IMR-90 (cell line): ENCODE measurements around the gene RNF217. TPM values are rescaled to one million over a fixed set of nuclear protein-coding genes. Genes with fewer than 3 reads are reported as not detected.

Experiments
- ATAC-seq: fragments of 200-7000 bp; cut with Tn5 transposase; 2 replicates; pipeline ENCODE4 v1.9.1; 2020; ENCODE audit warnings: low read depth, mild to moderate bottlenecking, moderate library complexity
- BruUV-seq: library from RNA; stranded (reverse); fragments of 400-500 nt; replicated peaks from 2 replicates; lab custom pipeline; 2021; lab: Mats Ljungman, UMichigan
- CTCF ChIA-PET: fragments of 300-600 bp; formaldehyde crosslinking; extraction: SDS; loops from one replicate; lab custom pipeline; 2021; ENCODE audit warnings: antibody characterized with exemption; lab: Yijun Ruan, JAX
- POLR2A ChIA-PET: fragments of 300-600 bp; sonication (Branson Sonifier 250); formaldehyde crosslinking; loops from one replicate; lab custom pipeline; 2022; ENCODE audit warnings: antibody characterized with exemption; ENCODE audit not compliant: unreplicated experiment; lab: Charles Lee
- DNase-seq: peaks from one replicate; pipeline ENCODE4 v3.0.0; 2013
- H2AFZ ChIP-seq: replicated peaks from 2 replicates; pipeline ENCODE3; 2013; ENCODE audit warnings: low read length, mild to moderate bottlenecking; ENCODE audit not compliant: poor library complexity
- H2AK5ac ChIP-seq: 2 replicates; pipeline ENCODE4 v1.6.1; 2013; ENCODE audit warnings: low read depth, low read length, inconsistent platforms
- H2AK9ac ChIP-seq: replicated peaks from 2 replicates; pipeline ENCODE3; 2013; ENCODE audit warnings: mild to moderate bottlenecking, low read depth, low read length, moderate library complexity; ENCODE audit not compliant: poor library complexity
- H2BK120ac ChIP-seq: 2 replicates; pipeline ENCODE4 v1.6.1; 2013; ENCODE audit warnings: low read depth, low read length, inconsistent platforms
- H2BK15ac ChIP-seq: 3 replicates; pipeline ENCODE4 v1.6.1; 2013; ENCODE audit warnings: low read depth, low read length, inconsistent platforms
- H2BK20ac ChIP-seq: 2 replicates; pipeline ENCODE4 v1.6.1; 2013; ENCODE audit warnings: low read depth, mild to moderate bottlenecking, inconsistent platforms, low read length, moderate library complexity
- H2BK5ac ChIP-seq: 2 replicates; pipeline ENCODE4 v1.6.1; 2013; ENCODE audit warnings: mild to moderate bottlenecking, low read depth, low read length, inconsistent platforms; ENCODE audit not compliant: poor library complexity, severe bottlenecking
- H3K14ac ChIP-seq: replicated peaks from 2 replicates; pipeline ENCODE4 v1.6.1; 2013; ENCODE audit warnings: low read depth, low read length, inconsistent platforms
- H3K18ac ChIP-seq: 2 replicates; pipeline ENCODE4 v1.6.1; 2013; ENCODE audit warnings: low read depth, low read length, control low read depth
- H3K23ac ChIP-seq: 2 replicates; pipeline ENCODE4 v1.6.1; 2013; ENCODE audit warnings: low read depth, low read length, inconsistent platforms
- H3K27ac ChIP-seq: 2 replicates; pipeline ENCODE4 v1.5.1; 2013; ENCODE audit warnings: mild to moderate bottlenecking, control low read depth, low read length; ENCODE audit not compliant: insufficient read depth
- H3K27me3 ChIP-seq: 2 replicates; pipeline ENCODE4 v1.6.1; 2013; ENCODE audit warnings: low read length; ENCODE audit not compliant: control insufficient read depth, insufficient read depth
- H3K36me3 ChIP-seq: 2 replicates; pipeline ENCODE4 v1.6.1; 2013; ENCODE audit warnings: low read length, mixed read lengths; ENCODE audit not compliant: control insufficient read depth, insufficient read depth
- H3K4ac ChIP-seq: 2 replicates; pipeline ENCODE4 v1.6.1; 2013; ENCODE audit warnings: low read depth, low read length, inconsistent platforms
- H3K4me1 ChIP-seq: 2 replicates; pipeline ENCODE4 v1.6.1; 2013; ENCODE audit warnings: low read length, mixed read lengths; ENCODE audit not compliant: control insufficient read depth, insufficient read depth
- H3K4me2 ChIP-seq: 2 replicates; pipeline ENCODE4 v1.6.1; 2013; ENCODE audit warnings: low read depth, mild to moderate bottlenecking, control low read depth, low read length, moderate library complexity
- H3K4me3 ChIP-seq: 2 replicates; pipeline ENCODE4 v1.5.1; 2013; ENCODE audit warnings: low read depth, mild to moderate bottlenecking, control low read depth, low read length, moderate library complexity; ENCODE audit not compliant: insufficient read depth
- H3K56ac ChIP-seq: 2 replicates; pipeline ENCODE4 v1.6.1; 2013; ENCODE audit warnings: low read length, inconsistent platforms; ENCODE audit not compliant: insufficient read depth; ENCODE audit errors: extremely low read depth
- H3K79me1 ChIP-seq, 2 experiments: 2 replicates each; pipeline ENCODE4 v1.6.1; 2013; ENCODE audit warnings: low read length in 2 of 2, inconsistent platforms in 1 of 2, low read depth in 1 of 2
- H3K9ac ChIP-seq: 2 replicates; pipeline ENCODE4 v1.6.1; 2013; ENCODE audit warnings: low read depth, low read length, control low read depth
- H3K9me1 ChIP-seq: 2 replicates; pipeline ENCODE4 v1.6.1; 2013; ENCODE audit warnings: low read length, inconsistent platforms; ENCODE audit not compliant: insufficient read depth
- H3K9me3 ChIP-seq: 2 replicates; pipeline ENCODE4 v1.6.1; 2013; ENCODE audit warnings: low read length; ENCODE audit not compliant: control insufficient read depth, insufficient read depth
- H4K20me1 ChIP-seq: 2 replicates; pipeline ENCODE4 v1.6.1; 2013; ENCODE audit warnings: low read length, inconsistent platforms; ENCODE audit not compliant: insufficient read depth
- H4K5ac ChIP-seq: 2 replicates; pipeline ENCODE4 v1.6.1; 2013; ENCODE audit warnings: mild to moderate bottlenecking, low read depth, low read length, control low read depth
- H4K8ac ChIP-seq, 2 experiments: 2 replicates each; pipeline ENCODE4 v1.6.1; 2013; ENCODE audit warnings: low read depth in 2 of 2, low read length in 2 of 2, control low read depth in 1 of 2, inconsistent platforms in 1 of 2
- H4K91ac ChIP-seq: 2 replicates; pipeline ENCODE4 v1.6.1; 2013; ENCODE audit warnings: low read depth, low read length, inconsistent platforms; ENCODE audit not compliant: insufficient read depth
- CEBPB ChIP-seq: IDR thresholded peaks from 2 replicates; pipeline ENCODE4 v1.6.1; 2012; ENCODE audit warnings: low read depth, low read length, improper control_type of control experiment
- CHD1 ChIP-seq: IDR thresholded peaks from 2 replicates; pipeline ENCODE4 v1.6.1; 2012; ENCODE audit warnings: low read depth, low read length, improper control_type of control experiment
- CTCF ChIP-seq: conservative IDR thresholded peaks from 2 replicates; pipeline ENCODE4 v1.5.1; 2012; ENCODE audit warnings: mild to moderate bottlenecking, low read depth, low read length, improper control_type of control experiment
- ELK1 ChIP-seq: fragments of 150-350 bp; IDR thresholded peaks from 2 replicates; pipeline ENCODE4 v1.6.1; 2016; ENCODE audit warnings: low read depth, mild to moderate bottlenecking, low read length, moderate library complexity, borderline replicate concordance
- FOS ChIP-seq: fragments of 150-350 bp; IDR thresholded peaks from 2 replicates; pipeline ENCODE4 v1.6.1; 2016; ENCODE audit warnings: low read depth, low read length
- MAFK ChIP-seq: IDR thresholded peaks from 2 replicates; pipeline ENCODE4 v1.6.1; 2012; ENCODE audit warnings: low read depth, low read length, improper control_type of control experiment
- MAZ ChIP-seq: IDR thresholded peaks from 2 replicates; pipeline ENCODE4 v1.6.1; 2012; ENCODE audit warnings: low read depth, mild to moderate bottlenecking, low read length, improper control_type of control experiment, moderate library complexity, borderline replicate concordance
- MXI1 ChIP-seq: IDR thresholded peaks from 2 replicates; pipeline ENCODE4 v1.6.1; 2012; ENCODE audit warnings: low read depth, mild to moderate bottlenecking, low read length, moderate library complexity, borderline replicate concordance
- NFE2L2 ChIP-seq: fragments of 150-350 bp; IDR thresholded peaks from 2 replicates; pipeline ENCODE4 v1.6.1; 2016; ENCODE audit warnings: low read depth, mild to moderate bottlenecking, low read length
- POLR2A ChIP-seq: IDR thresholded peaks from 2 replicates; pipeline ENCODE4 v1.6.1; 2012; ENCODE audit warnings: mild to moderate bottlenecking, low read depth, low read length
- RAD21 ChIP-seq: IDR thresholded peaks from 2 replicates; pipeline ENCODE4 v1.6.1; 2012; ENCODE audit warnings: low read length, improper control_type of control experiment
- RCOR1 ChIP-seq: IDR thresholded peaks from 2 replicates; pipeline ENCODE4 v1.6.1; 2012; ENCODE audit warnings: mild to moderate bottlenecking, low read length, improper control_type of control experiment; ENCODE audit not compliant: insufficient replicate concordance
- USF2 ChIP-seq: fragments of 150-350 bp; IDR thresholded peaks from 2 replicates; pipeline ENCODE4 v1.6.1; 2017; ENCODE audit warnings: mild to moderate bottlenecking, antibody characterized with exemption, low read length, low read depth
- WGBS, 2 experiments: methylation state at CpG; one replicate each; pipeline versions ENCODE4 v1.1.5 to v1.1.7; 2013; ENCODE audit warnings: missing lambda C conversion rate in 2 of 2; ENCODE audit not compliant: insufficient read length in 1 of 2; ENCODE audit errors: extremely low coverage in 2 of 2; 5-methylcytosine and 5-hydroxymethylcytosine counted together
- dilution Hi-C: fragments of 300-500 bp; cut with HindIII; formaldehyde crosslinking; loops from one replicate; pipeline ENCODE4 v1.14.3; 2018; ENCODE audit warnings: low sequenced_read_pairs; ENCODE audit not compliant: unreplicated experiment
- in situ Hi-C: fragments of 300-500 bp; cut with MboI; formaldehyde crosslinking; loops from 3 replicates; pipeline ENCODE4 v1.14.3; 2019; ENCODE audit warnings: low sequenced_read_pairs, inconsistent platforms, mixed read lengths
- intact Hi-C: fragments of 100-400 bp; cut with micrococcal nuclease; formaldehyde crosslinking; loops from 2 replicates; pipeline ENCODE4 v1.10.0; 2022
- polyA plus RNA-seq, 3 experiments: library from polyadenylated mRNA; depleted of rRNA; stranded (reverse); fragments of >200 nt; gene quantifications; 2 replicates each; pipeline ENCODE4 v1.2.3, GENCODE V29; 2012; ENCODE audit warnings: low replicate concordance in 1 of 3
- total RNA-seq: library from RNA; depleted of rRNA; stranded (reverse); fragments of >200 nt; gene quantifications from 2 replicates; pipeline ENCODE4 v1.2.3, GENCODE V29; 2012

RNF217 gene
- total and polyA plus RNA-seq, 2 of the 4 experiments (the other 2 are of a cell fraction): 11.7 to 20.4 TPM

- H2BK120ac ChIP-seq: no peak overlapping the region
- peaks cover 15 to 42% of the 10 kb centered on the region in 2 experiments for H3K79me1 ChIP-seq
- DNase-seq: peak; percentile 62
- peak overlapping the region; percentile 34; the same call in 1 of the 2 replicates for H3K18ac ChIP-seq
- H3K9me3 ChIP-seq: peaks cover 3% of the 10 kb centered on the region; the same call in 1 of the 2 replicates
- H3K9ac ChIP-seq: peak overlapping the region; percentile 11; the same call in 1 of the 2 replicates
- H4K91ac ChIP-seq: no peak overlapping the region
- H4K20me1 ChIP-seq: peaks cover 3% of the 10 kb centered on the region; the same call in 1 of the 2 replicates
- H4K8ac ChIP-seq: no peak overlapping the region; a peak in 1 of 4 replicates
- H2BK20ac ChIP-seq: no peak overlapping the region
- ChIA-PET POLR2A (no interaction called here), CTCF (interaction anchor here (0.6 to 1.3 kb wide), 6 partner anchors 9 to 182 kb away, joined by 3 to 8 read pairs (median 4); no protein-coding TSS in a partner anchor)
- intact Hi-C loops (no loop called here), in situ Hi-C loops (no loop called here), dilution Hi-C loops (no loop called here)
- no peak overlapping the region for H3K56ac ChIP-seq
- no peak overlapping the region for H3K23ac ChIP-seq
- TF ChIP-seq RAD21 (no peak), CTCF (no peak), USF2 (no peak), FOS (no peak), CHD1 (no peak), RCOR1 (no peak), ELK1 (no peak), MXI1 (no peak), NFE2L2 (no peak), POLR2A (no peak), CEBPB (peak; percentile 81), MAZ (no peak), MAFK (peak; percentile 83)
- peak overlapping the region; percentile 32 for H2BK5ac ChIP-seq
- no peak overlapping the region for H4K5ac ChIP-seq
- no peak overlapping the region; the same call in 1 of the 2 replicates for H3K27ac ChIP-seq
- ATAC-seq: peak; percentile 25; the same call in 1 of the 2 replicates
- H3K4me3 ChIP-seq: no peak overlapping the region
- H3K4me2 ChIP-seq: peak overlapping the region; percentile 64
- peaks cover 8% of the 10 kb centered on the region for H3K9me1 ChIP-seq
- no TSS peak for BruUV-seq
- no peak overlapping the region for H2AK9ac ChIP-seq
- H3K27me3 ChIP-seq: no peaks in the 10 kb centered on the region
- peak overlapping the region; percentile 74; the same call in 1 of the 2 replicates for H3K14ac ChIP-seq
- no peak overlapping the region for H3K4ac ChIP-seq
- H2BK15ac ChIP-seq: no peak overlapping the region; the same call in 2 of the 3 replicates
- 17% methylated on average over 1 of the region's 4 CpGs; no CpG with 5 or more reads in 1 of the 2 experiments for WGBS, 2 experiments
- H2AFZ ChIP-seq: no peak overlapping the region
- H2AK5ac ChIP-seq: no peak overlapping the region
- peaks cover 1% of the 10 kb centered on the region; the same call in 1 of the 2 replicates for H3K36me3 ChIP-seq
- peaks cover 19% of the 10 kb centered on the region for H3K4me1 ChIP-seq
Measured at GRCh38 chr6:125009578-125009977, 47.3 kb downstream of the RNF217 start.
